A549 (cell line): ENCODE measurements around the gene CCDC12. TPM values are rescaled to one million over a fixed set of nuclear protein-coding genes. Genes with fewer than 3 reads are reported as not detected.

Source experiments
- ATAC-seq, 2 experiments: fragments of 200-7000 bp in 1 of 2; fragments of >200 bp in 1 of 2; cut with Nextera tagmentation in 1 of 2; cut with Tn5 transposase in 1 of 2; 3 replicates each; pipeline versions ENCODE4 v1.8.0 to v1.9.1; 2018 to 2020; ENCODE audit warnings: mild to moderate bottlenecking in 1 of 2, moderate library complexity in 1 of 2
- CTCF ChIA-PET: fragments of 300-600 bp; sonication (Branson Sonifier 250); formaldehyde crosslinking; extraction: SDS; loops from one replicate; lab custom pipeline; 2021; ENCODE audit warnings: antibody characterized with exemption, inconsistent platforms; lab: Yijun Ruan, JAX
- POLR2A ChIA-PET: fragments of 350-600 bp; formaldehyde crosslinking; extraction: SDS; loops from one replicate; lab custom pipeline; 2021; ENCODE audit warnings: antibody characterized with exemption, inconsistent platforms; lab: Yijun Ruan, JAX
- DNase-seq, 2 experiments: peaks; one replicate each; pipeline versions ENCODE4 v3.0.0 to v3.0.0-alpha.2; 2011 to 2016; ENCODE audit warnings: low read depth in 1 of 2, low spot score in 1 of 2
- FAIRE-seq: peaks from 2 replicates; lab custom pipeline; 2011; peaks lifted over from hg19 to GRCh38; lab: Jason Lieb, UNC
- H3K27ac ChIP-seq, 2 experiments: fragments of >200 bp; sonication (Bioruptor Twin); formaldehyde crosslinking; 3 replicates each; pipeline ENCODE4 v1.5.1; 2016 to 2017
- H3K4me1 ChIP-seq: fragments of >200 bp; sonication (Bioruptor Twin); formaldehyde crosslinking; 3 replicates; pipeline ENCODE4 v1.6.1; 2016
- H3K4me2 ChIP-seq: fragments of >200 bp; sonication (Bioruptor Twin); formaldehyde crosslinking; 3 replicates; pipeline ENCODE4 v1.6.1; 2016
- H3K4me3 ChIP-seq: fragments of >200 bp; sonication (Bioruptor Twin); formaldehyde crosslinking; 3 replicates; pipeline ENCODE4 v1.5.1; 2016
- H3K9me3 ChIP-seq: fragments of >200 bp; sonication (Bioruptor Twin); formaldehyde crosslinking; 3 replicates; pipeline ENCODE4 v1.6.1; 2016
- BHLHE40 ChIP-seq: IDR thresholded peaks from 2 replicates; pipeline ENCODE4 v1.6.1; 2012; ENCODE audit warnings: low read depth, low read length, inconsistent platforms
- CBX2 ChIP-seq: fragments of 200-600 bp; sonication (generic); IDR thresholded peaks from 2 replicates; pipeline ENCODE4 v1.6.1; 2016; ENCODE audit warnings: low read depth, mild to moderate bottlenecking, borderline replicate concordance
- EHMT2 ChIP-seq: fragments of 200-600 bp; sonication (generic); IDR thresholded peaks from 2 replicates; pipeline ENCODE4 v1.6.1; 2016; ENCODE audit warnings: antibody characterized with exemption, low read depth, mild to moderate bottlenecking, moderate library complexity
- EP300 ChIP-seq, 2 experiments: fragments of >200 bp; sonication (Bioruptor Twin); formaldehyde crosslinking; IDR thresholded peaks; 2 replicates in 1 of 2; 3 replicates in 1 of 2; pipeline ENCODE4 v1.6.1; 2016 to 2017
- ESRRA ChIP-seq: fragments of 150-350 bp; IDR thresholded peaks from 2 replicates; pipeline ENCODE4 v1.6.1; 2014; ENCODE audit warnings: mild to moderate bottlenecking, low read length, borderline replicate concordance
- FOSL2 ChIP-seq, 2 experiments: fragments of 450-650 bp in 1 of 2; fragments of >200 bp in 1 of 2; sonication (Bioruptor Twin) in 1 of 2; formaldehyde crosslinking; IDR thresholded peaks; 2 replicates each; pipeline versions ENCODE4 v1.5.0 to v1.6.1; 2016 to 2020; ENCODE audit warnings: mild to moderate bottlenecking in 1 of 2, moderate library complexity in 1 of 2
- HDAC2 ChIP-seq: fragments of 200-600 bp; sonication (generic); IDR thresholded peaks from 2 replicates; pipeline ENCODE4 v1.6.1; 2016
- HOXB13 ChIP-seq: fragments of 250-450 bp; sonication (Bioruptor Pico); IDR thresholded peaks from 2 replicates; pipeline ENCODE4 v1.5.0; 2020; ENCODE audit warnings: low read depth, mild to moderate bottlenecking, moderate library complexity
- JUN ChIP-seq, 2 experiments: fragments of >200 bp; sonication (Bioruptor Twin); formaldehyde crosslinking; IDR thresholded peaks; 2 replicates in 1 of 2; 3 replicates in 1 of 2; pipeline ENCODE4 v1.6.1; 2016 to 2017
- JUNB ChIP-seq: fragments of >200 bp; sonication (Bioruptor Twin); formaldehyde crosslinking; IDR thresholded peaks from 2 replicates; pipeline ENCODE4 v1.6.1; 2016
- KDM5A ChIP-seq: fragments of 200-600 bp; sonication (generic); IDR thresholded peaks from 2 replicates; pipeline ENCODE4 v1.6.1; 2016; ENCODE audit warnings: antibody characterized with exemption, mild to moderate bottlenecking
- MYC ChIP-seq: IDR thresholded peaks from 2 replicates; pipeline ENCODE4 v1.6.1; 2012; ENCODE audit warnings: mild to moderate bottlenecking, inconsistent platforms, low read length, improper control_type of control experiment, borderline replicate concordance
- NPAS2 ChIP-seq: fragments of 250-450 bp; sonication (Bioruptor Pico); IDR thresholded peaks from 2 replicates; pipeline ENCODE4 v1.8.0; 2022; ENCODE audit warnings: mild to moderate bottlenecking, moderate library complexity, borderline replicate concordance
- NR3C1 ChIP-seq: fragments of >200 bp; sonication (Bioruptor Twin); formaldehyde crosslinking; IDR thresholded peaks from 3 replicates; pipeline ENCODE4 v1.6.1; 2017
- PHF8 ChIP-seq: fragments of 200-600 bp; sonication (generic); IDR thresholded peaks from 2 replicates; pipeline ENCODE4 v1.6.1; 2016; ENCODE audit warnings: low read depth, mild to moderate bottlenecking, antibody characterized with exemption, moderate library complexity, borderline replicate concordance
- POLR2A ChIP-seq: IDR thresholded peaks from 2 replicates; pipeline ENCODE4 v1.6.1; 2012; ENCODE audit warnings: mild to moderate bottlenecking, low read length
- RARB ChIP-seq: fragments of 250-450 bp; sonication (Bioruptor Pico); IDR thresholded peaks from 2 replicates; pipeline ENCODE4 v1.8.0; 2021; ENCODE audit warnings: mild to moderate bottlenecking, moderate library complexity
- RFX5 ChIP-seq: fragments of 450-650 bp; IDR thresholded peaks from 2 replicates; pipeline ENCODE4 v1.7.1; 2014; ENCODE audit warnings: antibody characterized with exemption, mild to moderate bottlenecking, moderate library complexity
- RNF2 ChIP-seq: fragments of 200-600 bp; sonication (generic); IDR thresholded peaks from 2 replicates; pipeline ENCODE4 v1.6.1; 2016; ENCODE audit warnings: low read depth, mild to moderate bottlenecking, antibody characterized with exemption, moderate library complexity, borderline replicate concordance
- SREBF2 ChIP-seq: fragments of 450-650 bp; IDR thresholded peaks from 2 replicates; pipeline ENCODE4 v1.6.1; 2014; ENCODE audit warnings: mild to moderate bottlenecking, moderate library complexity
- ZNF302 ChIP-seq: fragments of 250-450 bp; sonication (Bioruptor Pico); IDR thresholded peaks from 2 replicates; pipeline ENCODE4 v1.9.0; 2021; ENCODE audit warnings: inconsistent platforms, mild to moderate bottlenecking, moderate library complexity
- ZSCAN20 ChIP-seq: fragments of 250-450 bp; sonication (Bioruptor Pico); IDR thresholded peaks from 2 replicates; pipeline ENCODE4 v1.8.0; 2022; ENCODE audit warnings: mild to moderate bottlenecking, moderate library complexity
- WGBS: methylation state at CpG from one replicate; pipeline ENCODE4 v1.1.6; 2017; ENCODE audit errors: missing lambda C conversion rate; 5-methylcytosine and 5-hydroxymethylcytosine counted together
- polyA plus RNA-seq, 4 experiments: library from polyadenylated mRNA; depleted of rRNA in 3 of 4; stranded (reverse); fragments of >200 nt; fragmentation: RNase III in 1 of 4; extraction: RNeasy Plus Mini Kit Qiagen cat#74134 plus additional on column Dnase treatment in 1 of 4; gene quantifications; 2 replicates in 3 of 4; 3 replicates in 1 of 4; pipeline ENCODE4 v1.2.3, GENCODE V29; 2011 to 2017
- TF ChIP-seq, protein P1 (sequence below): fragments of >200 bp; sonication (Bioruptor Twin); formaldehyde crosslinking; IDR thresholded peaks from 2 replicates; pipeline ENCODE4 v1.6.1; 2016
- TF ChIP-seq, protein P2 (sequence below): IDR thresholded peaks from 2 replicates; pipeline ENCODE4 v1.6.1; 2012
- TF ChIP-seq, protein P3 (sequence below): IDR thresholded peaks from 2 replicates; pipeline ENCODE4 v1.6.1; 2012
- TF ChIP-seq, protein P4 (sequence below): fragments of >200 bp; sonication (Bioruptor Twin); formaldehyde crosslinking; IDR thresholded peaks from 3 replicates; pipeline ENCODE4 v1.5.1; 2016
- TF ChIP-seq, protein P5 (sequence below): fragments of 250-450 bp; sonication (Bioruptor Pico); IDR thresholded peaks from 2 replicates; pipeline ENCODE4 v1.5.0; 2020; ENCODE audit warnings: low read depth, mild to moderate bottlenecking, moderate library complexity
- TF ChIP-seq, protein P6 (sequence below): IDR thresholded peaks from 2 replicates; pipeline ENCODE4 v1.6.1; 2012; ENCODE audit warnings: low read depth, borderline replicate concordance
- TF ChIP-seq, protein P7 (sequence below): fragments of 150-350 bp; IDR thresholded peaks from 2 replicates; pipeline ENCODE4 v1.6.1; 2014; ENCODE audit warnings: low read depth, mild to moderate bottlenecking, low read length

The CCDC12 gene
- polyA plus RNA-seq, 2 of the 4 experiments (the other 2 are of a cell fraction): 34.8 to 81.0 TPM

DNA sequence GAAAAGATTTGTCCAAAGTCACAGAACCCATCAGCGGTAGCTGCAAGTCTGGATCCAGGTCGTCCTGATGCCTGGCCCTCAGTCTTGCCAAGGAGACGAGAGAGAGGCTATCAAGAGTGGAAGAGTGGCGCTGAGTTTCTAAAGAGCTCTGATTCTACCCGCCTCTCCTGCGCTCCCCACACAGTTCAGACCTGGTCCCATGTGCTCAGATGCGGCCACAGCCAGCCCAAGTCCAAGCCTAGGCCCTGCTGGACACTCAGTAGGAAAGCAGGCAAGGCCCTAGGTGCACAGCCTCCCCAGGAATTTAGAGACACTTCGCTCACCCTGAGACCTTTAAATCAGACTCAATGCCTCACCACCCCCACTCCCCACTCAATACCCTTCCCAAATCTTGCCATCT, 32.4 kb downstream of the CCDC12 start:
- DNase-seq (peak in 1 of 2 experiments; percentile 35), ATAC-seq (peak in 1 of 2 experiments; percentile 43; a peak in 3 of 6 replicates), FAIRE-seq (no peak)
- ChIA-PET POLR2A (interaction anchor here (0.9 to 2.0 kb wide), 2 partner anchors 9 to 35 kb away, joined by 3 to 5 read pairs; partner anchors contain the start of gene NBEAL2), CTCF (interaction anchor here (1.0 to 5.4 kb wide), 3 partner anchors 11 to 30 kb away, joined by 3 to 32 read pairs (median 4); no protein-coding TSS in a partner anchor)
- Histone ChIP-seq H3K4me3 (no peak overlapping the region), H3K4me1 (peaks cover 90% of the 10 kb centered on the region), H3K4me2 (peak overlapping the region; percentile 87), H3K9me3 (no peaks in the 10 kb centered on the region), H3K27ac (peak overlapping the region; percentile 90 to 97)
- TF ChIP-seq ZNF302 (CRISPR knock-in tag): no peak
- no peak for TF ChIP-seq HDAC2
- TF ChIP-seq EHMT2: no peak
- TF ChIP-seq RNF2: no peak
- no peak for TF ChIP-seq RARB (CRISPR knock-in tag)
- TF ChIP-seq, protein P1, sequence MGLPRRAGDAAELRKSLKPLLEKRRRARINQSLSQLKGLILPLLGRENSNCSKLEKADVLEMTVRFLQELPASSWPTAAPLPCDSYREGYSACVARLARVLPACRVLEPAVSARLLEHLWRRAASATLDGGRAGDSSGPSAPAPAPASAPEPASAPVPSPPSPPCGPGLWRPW: no peak
- TF ChIP-seq, protein P2, sequence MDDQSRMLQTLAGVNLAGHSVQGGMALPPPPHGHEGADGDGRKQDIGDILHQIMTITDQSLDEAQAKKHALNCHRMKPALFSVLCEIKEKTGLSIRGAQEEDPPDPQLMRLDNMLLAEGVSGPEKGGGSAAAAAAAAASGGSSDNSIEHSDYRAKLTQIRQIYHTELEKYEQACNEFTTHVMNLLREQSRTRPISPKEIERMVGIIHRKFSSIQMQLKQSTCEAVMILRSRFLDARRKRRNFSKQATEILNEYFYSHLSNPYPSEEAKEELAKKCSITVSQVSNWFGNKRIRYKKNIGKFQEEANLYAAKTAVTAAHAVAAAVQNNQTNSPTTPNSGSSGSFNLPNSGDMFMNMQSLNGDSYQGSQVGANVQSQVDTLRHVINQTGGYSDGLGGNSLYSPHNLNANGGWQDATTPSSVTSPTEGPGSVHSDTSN: no peak
- no peak for TF ChIP-seq NPAS2 (CRISPR knock-in tag)
- TF ChIP-seq POLR2A: no peak
- 33% methylated on average over 5 of the region's 8 CpGs for WGBS

DNA sequence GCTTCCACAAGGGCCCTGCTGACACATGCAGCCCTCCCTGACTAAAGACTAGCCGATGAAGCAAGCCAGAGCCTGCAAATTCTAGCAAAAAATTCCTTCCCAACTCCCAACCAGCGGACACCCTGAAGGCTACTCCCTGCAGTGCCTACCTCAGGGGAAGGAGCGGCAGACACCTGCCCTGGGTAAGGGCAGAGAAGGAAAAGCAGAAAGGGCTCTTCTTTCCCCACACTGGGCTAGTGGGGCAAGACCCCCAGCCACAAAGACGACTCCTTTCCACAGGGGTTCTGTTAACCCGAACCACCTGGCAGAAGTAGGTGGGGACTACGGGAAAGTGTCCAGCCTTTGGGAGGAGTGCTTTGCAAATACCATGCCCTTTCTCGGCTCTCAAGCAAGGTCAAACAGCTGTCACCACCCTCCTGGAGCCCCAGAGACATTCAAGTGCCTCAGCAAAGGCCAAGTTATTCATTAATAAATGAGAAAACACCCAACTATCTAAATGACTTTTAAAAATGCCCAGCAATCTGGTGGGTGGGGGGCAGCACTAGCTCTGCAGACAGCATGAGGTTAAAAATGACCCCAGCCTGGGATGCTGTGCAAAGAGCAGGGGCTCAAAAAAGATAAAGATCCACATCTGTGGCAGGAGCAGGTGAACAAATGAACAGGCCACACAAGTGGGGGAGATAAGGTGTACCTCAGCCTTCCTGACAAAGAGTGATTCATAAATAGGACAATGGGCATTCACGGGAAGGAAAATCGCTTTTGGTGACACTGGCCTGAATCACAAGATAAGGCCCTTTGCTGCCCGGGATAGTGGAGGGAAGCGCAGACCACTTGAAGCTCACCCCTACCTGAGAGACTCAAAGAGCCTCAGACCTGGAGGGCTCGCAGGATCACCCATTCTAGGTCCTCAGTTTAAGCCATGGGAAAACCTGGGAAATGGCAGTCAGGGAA, 33.0 kb downstream of the CCDC12 start:
- ATAC-seq: peak; percentile 14 to 34; a peak in 4 of 6 replicates
- H3K4me1 ChIP-seq: peaks cover 85% of the 10 kb centered on the region
- CTCF ChIA-PET: interaction anchor here (0.6 to 5.4 kb wide), 4 partner anchors 10 to 183 kb away, joined by 3 to 32 read pairs (median 4); no protein-coding TSS in a partner anchor
- peak overlapping the region; percentile 90 to 97 for H3K27ac ChIP-seq
- H3K9me3 ChIP-seq: no peaks in the 10 kb centered on the region
- POLR2A ChIA-PET: interaction anchor here (2.0 kb wide), 1 partner anchor 36 kb away, joined by 5 read pairs; the partner anchor contains the start of gene NBEAL2
- DNase-seq: peak; percentile 51 to 75
- H3K4me3 ChIP-seq: peak overlapping the region; percentile 31
- WGBS: 7% methylated on average over 10 of the region's 12 CpGs
- no peak for FAIRE-seq
- H3K4me2 ChIP-seq: peak overlapping the region; percentile 87
- TF ChIP-seq, protein P3, sequence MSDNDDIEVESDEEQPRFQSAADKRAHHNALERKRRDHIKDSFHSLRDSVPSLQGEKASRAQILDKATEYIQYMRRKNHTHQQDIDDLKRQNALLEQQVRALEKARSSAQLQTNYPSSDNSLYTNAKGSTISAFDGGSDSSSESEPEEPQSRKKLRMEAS: peak; percentile 15; the same call in 1 of the 2 replicates
- TF ChIP-seq FOSL2 (IDR thresholded peaks at IDR 0.05) (no peak), FOSL2 (CRISPR knock-in tag; IDR thresholded peaks at IDR 0.05) (peak; percentile 57; the same call in 1 of the 2 replicates), SREBF2 (no peak), EP300 (IDR thresholded peaks at IDR 0.05) (peak; percentile 23 to 60; a peak in 1 of 5 replicates), NR3C1 (no peak), ESRRA (peak; percentile 53; the same call in 1 of the 2 replicates), CBX2 (no peak), KDM5A (no peak), ZSCAN20 (CRISPR knock-in tag) (no peak), MYC (no peak), JUN (IDR thresholded peaks at IDR 0.05) (peak in 1 of 2 experiments; percentile 58; a peak in 1 of 5 replicates), EHMT2 (no peak), HOXB13 (CRISPR knock-in tag) (no peak), JUNB (peak; percentile 34; the same call in 1 of the 2 replicates), PHF8 (no peak), RFX5 (no peak), BHLHE40 (no peak), POLR2A (no peak)
- TF ChIP-seq, protein P4, sequence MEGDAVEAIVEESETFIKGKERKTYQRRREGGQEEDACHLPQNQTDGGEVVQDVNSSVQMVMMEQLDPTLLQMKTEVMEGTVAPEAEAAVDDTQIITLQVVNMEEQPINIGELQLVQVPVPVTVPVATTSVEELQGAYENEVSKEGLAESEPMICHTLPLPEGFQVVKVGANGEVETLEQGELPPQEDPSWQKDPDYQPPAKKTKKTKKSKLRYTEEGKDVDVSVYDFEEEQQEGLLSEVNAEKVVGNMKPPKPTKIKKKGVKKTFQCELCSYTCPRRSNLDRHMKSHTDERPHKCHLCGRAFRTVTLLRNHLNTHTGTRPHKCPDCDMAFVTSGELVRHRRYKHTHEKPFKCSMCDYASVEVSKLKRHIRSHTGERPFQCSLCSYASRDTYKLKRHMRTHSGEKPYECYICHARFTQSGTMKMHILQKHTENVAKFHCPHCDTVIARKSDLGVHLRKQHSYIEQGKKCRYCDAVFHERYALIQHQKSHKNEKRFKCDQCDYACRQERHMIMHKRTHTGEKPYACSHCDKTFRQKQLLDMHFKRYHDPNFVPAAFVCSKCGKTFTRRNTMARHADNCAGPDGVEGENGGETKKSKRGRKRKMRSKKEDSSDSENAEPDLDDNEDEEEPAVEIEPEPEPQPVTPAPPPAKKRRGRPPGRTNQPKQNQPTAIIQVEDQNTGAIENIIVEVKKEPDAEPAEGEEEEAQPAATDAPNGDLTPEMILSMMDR: no peak
- TF ChIP-seq, protein P5, sequence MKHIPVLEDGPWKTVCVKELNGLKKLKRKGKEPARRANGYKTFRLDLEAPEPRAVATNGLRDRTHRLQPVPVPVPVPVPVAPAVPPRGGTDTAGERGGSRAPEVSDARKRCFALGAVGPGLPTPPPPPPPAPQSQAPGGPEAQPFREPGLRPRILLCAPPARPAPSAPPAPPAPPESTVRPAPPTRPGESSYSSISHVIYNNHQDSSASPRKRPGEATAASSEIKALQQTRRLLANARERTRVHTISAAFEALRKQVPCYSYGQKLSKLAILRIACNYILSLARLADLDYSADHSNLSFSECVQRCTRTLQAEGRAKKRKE (CRISPR knock-in tag): no peak
- TF ChIP-seq, protein P6, sequence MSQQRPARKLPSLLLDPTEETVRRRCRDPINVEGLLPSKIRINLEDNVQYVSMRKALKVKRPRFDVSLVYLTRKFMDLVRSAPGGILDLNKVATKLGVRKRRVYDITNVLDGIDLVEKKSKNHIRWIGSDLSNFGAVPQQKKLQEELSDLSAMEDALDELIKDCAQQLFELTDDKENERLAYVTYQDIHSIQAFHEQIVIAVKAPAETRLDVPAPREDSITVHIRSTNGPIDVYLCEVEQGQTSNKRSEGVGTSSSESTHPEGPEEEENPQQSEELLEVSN: peak; percentile 69
- TF ChIP-seq, protein P7, sequence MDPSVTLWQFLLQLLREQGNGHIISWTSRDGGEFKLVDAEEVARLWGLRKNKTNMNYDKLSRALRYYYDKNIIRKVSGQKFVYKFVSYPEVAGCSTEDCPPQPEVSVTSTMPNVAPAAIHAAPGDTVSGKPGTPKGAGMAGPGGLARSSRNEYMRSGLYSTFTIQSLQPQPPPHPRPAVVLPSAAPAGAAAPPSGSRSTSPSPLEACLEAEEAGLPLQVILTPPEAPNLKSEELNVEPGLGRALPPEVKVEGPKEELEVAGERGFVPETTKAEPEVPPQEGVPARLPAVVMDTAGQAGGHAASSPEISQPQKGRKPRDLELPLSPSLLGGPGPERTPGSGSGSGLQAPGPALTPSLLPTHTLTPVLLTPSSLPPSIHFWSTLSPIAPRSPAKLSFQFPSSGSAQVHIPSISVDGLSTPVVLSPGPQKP: no peak
